NCI-H128 (cell line): Measurements from ENCODE around the gene URAD.

ENCODE experiments used
- DNase-seq: peaks from one replicate; lab custom pipeline; 2025; ENCODE audit not compliant: unreplicated experiment; lab: John Stamatoyannopoulos, UW

The URAD gene

DNA sequence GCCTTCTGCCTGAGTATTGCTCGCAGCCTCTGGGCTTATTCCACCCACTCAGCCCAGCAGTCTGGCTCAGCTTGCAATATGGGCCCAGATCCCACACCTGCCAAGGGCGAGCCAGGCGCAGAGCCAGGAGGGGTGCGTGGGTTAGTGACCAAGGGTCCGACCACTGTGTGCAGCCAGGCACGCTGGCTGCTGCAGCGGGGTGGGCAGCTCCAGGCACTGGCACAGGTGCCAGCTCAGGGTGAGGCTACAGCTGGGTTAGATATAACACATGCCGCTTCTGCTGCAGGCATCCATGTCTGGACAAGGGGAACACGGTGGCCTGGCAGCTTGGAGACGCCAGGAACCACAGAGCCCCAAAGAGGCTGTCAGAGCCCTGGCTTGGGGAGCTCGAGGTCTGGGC lies 12.6 kb upstream of the URAD start:
- no peak for DNase-seq

DNA sequence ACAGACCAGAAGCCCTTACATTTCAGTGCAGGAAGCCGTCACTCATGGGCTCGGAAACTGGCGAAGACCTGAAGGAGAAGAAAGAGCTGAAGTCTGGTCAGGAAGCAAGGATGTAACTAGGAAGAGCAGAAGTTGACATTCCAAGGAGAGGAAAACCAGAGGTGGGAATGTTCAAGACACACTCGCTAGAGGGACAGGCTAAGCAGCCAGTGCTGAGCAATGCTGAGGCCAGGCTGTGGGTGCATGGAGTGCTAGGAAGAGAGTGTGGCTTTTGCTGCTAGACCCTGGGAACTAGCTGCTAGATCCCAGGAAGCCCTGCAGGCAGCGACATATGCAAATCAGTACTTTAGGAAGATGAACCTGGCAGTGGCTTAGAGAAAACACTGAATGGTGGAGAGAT lies 12.1 kb upstream of the URAD start:
- no peak for DNase-seq

DNA sequence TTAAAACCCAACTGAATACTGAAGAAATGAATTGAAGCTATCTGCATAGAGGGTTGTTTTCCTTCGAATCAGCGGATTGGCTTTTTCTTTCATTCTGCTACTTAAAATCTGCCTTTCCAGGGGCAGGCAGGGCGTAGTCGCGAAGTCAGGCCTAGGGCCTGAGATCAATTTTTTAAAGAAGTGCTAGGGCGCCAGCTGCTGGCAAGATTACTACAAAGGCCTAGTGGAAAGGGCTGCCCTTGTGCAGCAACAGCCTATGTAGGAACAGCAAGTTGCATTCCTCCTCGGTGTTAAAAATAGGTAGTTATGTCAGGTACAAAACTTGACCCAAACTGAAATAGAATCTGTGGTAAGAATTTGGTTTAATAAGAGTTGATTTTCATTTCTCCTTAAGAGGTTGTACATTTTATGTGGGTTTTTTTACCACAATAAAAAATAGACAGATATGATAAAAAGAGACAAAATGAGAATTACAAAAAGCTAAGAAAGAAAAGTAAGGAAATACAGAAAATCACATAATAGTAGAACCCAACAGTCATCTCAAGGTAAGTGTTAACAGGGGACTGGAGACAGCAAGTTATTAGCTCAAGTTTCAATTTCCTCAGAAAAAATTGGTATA lies 9.5 kb upstream of the URAD start:
- DNase-seq, result no peak

DNA sequence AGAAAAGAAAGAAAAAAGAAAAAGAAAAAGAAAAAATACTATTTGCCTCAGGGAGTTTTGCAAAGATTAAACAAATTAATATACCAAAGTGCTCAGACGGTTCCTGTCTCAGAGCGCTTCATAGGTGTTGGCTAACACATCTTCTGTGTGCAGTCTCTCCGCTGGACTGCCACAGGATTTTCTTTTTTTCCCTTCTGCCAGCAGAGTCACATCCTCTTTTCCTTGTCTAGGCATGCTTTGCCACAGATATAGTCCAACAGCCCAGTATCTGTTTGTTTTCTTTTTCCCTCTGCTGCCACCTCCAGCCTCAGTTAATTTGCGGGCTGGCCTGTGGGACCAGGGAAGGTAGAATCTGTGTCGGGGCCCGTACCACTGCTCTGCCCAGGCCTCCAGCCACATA lies 3.4 kb upstream of the URAD start:
- DNase-seq, result no peak

DNA sequence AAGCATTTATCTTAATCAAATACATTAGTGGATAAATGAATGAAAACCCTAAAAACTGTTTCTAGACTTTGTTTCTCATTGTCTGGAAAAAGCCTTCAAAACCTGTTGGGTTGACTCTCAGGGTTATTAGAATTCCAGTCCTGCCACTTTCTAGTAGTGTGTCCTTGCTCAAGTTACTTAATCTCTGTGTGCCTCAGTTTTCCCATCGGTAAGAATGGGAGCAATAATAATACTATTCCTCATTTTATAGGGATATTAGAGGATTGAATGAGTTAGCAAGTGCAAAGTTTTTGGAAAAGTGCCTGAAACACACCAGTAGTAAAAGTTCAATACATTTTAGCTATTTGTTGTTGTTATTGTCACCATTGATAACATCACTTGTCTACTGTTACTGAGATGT lies 2.9 kb downstream of the URAD start:
- DNase-seq, result no peak

DNA sequence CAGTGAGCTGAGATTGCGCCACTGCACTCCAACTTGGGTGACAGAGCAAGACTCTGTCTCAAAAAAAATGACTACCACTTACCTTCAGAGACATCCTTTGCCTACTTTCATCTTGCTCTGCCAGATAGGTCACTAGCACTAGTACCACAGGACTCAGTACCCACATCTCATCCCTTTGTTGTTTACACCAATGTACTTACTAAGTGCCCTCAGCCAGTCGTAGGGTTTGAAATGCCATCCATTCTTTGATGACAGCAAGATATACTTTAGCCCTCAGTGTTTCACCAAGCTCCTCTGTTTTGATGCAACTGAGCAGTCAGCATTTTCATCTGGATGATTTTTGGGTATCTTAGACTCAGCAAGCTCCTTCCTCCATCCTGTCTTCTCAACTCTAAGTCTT lies 6.1 kb downstream of the URAD start:
- DNase-seq, result no peak

DNA sequence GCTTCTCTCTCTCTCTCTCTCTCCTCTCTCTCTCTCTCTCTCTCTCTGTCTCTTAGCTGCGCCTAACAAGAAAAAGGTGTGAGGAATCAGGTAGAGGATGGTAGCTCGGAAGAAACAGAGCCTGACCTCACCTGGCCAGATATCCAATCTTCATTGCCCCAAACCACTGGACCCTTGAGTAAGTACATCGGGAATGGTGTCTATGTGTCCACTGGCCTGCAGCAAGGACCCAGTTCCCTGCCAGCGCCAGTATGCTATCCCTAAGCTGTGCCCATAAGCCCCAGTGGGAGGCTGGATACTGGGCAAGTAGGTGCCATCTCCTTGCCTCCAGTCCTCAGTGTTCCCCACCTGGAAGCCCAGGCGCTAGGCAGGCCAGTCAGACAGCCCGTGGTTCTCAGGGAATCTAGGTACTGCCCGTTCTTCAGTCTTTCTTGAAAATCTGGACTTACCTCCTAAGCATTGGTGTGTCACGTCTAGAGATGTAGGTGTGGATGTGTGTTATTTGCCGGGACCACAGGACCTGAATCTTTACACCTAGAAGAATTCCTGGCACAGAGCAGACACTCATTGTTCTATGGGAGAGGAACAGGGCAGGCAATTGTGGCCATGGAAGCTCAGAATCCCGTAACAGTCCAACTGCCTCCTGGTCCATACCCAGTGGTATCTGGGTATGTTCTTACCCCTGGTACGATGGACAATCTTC lies 7.3 kb downstream of the URAD start:
- no peak for DNase-seq

DNA sequence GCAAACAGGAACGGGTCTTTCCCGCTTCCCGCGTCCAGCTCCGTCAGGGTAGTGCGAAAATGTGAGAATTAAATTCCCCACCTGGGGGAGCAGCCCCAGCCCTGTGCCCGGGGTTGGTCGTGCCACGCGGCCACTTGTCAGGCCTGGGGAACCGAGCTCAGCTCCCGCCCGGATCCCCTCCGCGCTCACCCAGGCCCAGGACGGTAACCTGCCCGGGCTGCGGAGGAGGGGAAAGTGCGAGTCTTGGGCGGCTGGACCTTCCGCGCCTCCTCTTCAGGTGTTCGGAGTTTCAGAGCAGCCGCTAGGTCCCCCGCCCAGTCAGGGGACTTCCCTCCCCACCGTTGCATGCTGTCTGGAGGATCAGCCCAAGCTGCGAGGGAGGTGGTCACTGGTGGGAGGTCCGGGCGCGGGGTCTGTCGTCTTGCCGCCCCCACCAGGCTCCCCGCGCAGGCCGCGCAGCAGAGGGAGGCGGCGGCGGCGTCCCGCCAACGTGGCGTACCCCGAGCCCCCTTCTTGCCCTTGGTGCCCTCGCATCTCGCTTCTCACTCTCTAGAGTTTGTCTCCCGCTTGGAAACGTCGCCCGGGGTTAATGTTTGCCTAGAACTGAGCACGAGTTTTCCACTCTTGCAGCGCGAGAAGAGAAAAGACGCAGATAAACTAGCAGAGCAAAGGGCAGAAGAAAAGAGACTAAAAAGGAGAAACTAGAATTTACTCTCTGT lies 8.1 kb downstream of the URAD start:
- no peak for DNase-seq

DNA sequence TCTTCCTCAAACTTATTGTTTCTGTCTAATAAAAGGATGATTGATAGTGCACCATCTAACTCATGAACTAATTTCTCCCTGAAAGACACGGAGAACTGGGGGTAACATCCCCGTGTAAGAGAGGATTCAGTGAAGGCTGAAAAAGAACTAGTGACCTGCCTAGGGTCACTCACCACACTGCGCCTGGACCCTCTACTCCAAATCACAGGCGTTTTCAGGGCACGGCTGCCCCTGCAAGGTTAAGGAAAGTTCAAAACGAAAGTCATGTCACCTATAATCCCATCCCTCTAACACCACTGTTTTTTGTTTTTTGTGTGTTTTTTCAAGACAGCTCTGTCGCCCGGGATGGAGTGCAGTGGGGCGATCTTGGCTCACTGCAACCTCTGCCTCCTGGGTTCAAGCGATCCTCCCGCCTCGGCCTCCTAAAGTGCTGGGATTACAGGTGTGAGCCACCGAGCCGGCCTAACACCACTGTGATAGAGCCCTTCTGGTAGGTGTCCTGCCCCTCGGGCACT lies 8.7 kb downstream of the URAD start:
- no peak for DNase-seq

DNA sequence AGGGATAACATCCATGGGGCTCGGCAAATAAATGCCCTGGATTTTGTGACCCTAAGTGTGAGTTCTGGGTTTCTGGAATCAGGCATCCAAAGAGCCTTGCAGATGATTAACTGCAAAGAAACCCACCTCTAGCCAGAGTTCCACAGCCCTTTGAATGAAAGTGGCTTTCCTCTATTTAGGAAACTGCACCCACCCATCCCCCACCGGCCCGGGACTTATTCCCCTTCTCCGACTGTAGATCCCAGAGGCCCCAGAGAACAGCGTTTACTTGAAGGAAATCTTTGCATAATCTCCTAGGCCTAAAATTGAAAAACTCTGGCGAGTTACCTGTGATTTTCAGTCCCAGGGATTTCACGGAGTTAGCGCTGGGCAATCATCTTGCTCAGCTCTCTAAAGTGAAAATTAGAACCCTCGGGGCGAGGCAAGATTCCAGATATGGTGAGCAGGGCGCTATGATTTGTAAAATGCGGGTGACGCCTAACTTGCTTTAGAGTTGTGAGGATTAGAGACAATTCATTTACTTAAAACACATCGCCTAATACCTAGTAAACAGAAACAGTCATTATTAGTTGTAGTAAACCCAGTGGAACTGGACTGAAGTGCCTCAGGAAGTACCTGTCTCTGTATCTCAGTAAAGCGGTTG lies 9.4 kb downstream of the URAD start:
- no peak for DNase-seq

DNA sequence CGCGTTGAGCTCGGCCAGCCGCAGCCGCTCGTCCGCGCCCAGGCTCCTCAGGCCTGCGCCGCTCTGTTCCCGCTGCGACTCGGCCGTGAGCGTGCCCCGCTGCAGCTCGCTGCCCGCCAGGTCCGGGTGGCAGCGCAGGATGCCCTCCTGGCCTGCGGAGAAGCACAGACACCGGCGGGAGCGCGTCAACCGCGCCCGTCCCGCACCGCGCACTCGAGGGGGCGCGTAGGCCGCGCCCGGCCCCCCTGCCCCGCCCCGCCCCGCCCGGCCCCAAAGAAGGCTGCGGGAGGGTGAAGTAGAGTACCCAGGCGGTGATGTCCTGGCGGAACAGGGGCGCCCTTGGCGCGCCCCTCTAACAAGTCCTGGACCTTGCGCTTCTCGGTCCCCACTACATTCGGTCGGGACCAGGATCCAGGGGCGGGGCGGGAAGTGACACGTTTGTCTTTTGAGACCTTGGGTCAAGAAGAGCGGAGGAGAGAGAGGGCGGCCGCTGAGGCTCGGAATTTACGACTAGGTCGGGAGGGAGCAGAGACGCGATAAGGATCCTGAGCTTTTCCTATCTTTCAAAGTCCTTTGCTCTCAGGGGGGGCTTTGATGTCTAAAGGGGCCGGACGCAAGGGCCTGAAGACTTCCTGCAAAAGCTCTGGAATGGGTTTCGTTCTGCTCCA lies 10.1 kb downstream of the URAD start:
- no peak for DNase-seq

DNA sequence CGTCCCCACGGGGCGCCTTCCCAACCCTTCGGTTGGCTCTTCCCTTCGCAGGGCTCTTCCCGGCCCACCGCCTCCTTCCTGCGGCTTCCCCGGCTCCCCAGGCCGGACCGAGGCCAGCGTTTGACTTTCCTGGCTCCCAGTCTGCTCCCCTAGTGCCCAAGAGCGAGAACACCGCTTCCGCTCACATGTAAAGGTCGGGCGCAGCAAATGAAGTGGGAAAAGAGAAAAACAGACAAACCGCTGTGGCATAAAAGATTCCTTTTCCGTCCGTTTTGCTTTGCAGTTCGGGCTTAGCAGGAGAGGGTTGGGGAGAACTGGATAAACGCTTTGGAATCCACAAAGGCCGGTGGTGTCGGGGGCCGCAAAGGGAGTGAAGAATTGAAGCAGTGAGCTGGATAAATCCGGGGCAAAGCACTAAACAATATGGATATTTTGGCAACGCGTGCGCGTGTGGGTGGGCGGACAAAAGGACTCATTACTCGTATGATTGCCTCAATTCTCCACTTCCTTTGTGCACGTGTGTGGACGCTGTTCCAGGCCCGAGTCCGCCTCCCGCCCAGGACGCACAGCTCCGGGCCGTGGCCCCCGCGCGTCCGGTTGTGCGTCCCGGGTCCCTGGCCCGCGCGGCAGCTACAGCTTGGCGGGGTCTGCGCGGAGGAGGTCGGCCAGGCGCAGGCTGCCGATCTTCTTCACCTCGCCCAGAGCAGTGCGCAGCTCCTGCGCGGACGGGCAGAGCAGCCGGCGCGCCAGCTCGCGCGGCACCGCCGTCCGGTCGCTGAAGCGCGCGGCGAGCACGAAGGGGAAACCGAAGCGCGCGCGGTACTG lies 10.8 kb downstream of the URAD start:
- DNase-seq, result no peak

DNA sequence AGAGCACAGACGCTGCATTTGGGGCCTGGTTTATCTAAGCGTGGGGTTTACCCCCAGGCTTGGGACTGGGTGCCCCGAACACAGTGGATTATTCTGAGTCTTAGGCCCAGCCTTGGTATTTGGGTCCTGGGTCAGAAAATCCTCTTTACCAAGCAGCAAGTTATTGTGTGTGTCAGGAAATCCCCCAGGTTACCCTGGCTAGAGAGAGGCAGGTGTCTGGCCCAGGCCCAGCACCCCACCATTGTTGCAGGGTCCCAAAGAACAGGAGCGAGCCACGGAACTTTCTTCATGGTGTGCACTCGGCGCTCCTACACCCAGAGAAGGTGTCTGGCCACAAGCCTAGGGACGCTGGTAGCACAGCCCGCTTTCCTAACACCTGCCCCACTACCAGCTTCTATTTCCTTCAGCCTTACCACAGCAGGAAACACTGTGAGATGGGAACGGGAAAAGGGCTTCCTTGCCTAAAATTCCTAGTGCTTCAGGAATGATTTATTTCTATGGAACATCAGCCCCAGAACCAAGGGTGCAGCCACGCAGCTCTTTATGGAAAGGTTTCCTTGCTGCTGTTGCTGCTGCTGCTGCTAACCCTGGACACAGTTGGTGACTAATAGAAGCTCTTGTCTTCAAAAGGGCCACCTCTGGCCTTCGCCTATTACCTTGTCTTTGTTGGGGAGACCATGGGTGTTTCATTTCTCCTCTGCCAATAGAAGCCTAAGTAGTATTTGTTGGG lies 12.0 kb downstream of the URAD start:
- DNase-seq, result no peak

DNA sequence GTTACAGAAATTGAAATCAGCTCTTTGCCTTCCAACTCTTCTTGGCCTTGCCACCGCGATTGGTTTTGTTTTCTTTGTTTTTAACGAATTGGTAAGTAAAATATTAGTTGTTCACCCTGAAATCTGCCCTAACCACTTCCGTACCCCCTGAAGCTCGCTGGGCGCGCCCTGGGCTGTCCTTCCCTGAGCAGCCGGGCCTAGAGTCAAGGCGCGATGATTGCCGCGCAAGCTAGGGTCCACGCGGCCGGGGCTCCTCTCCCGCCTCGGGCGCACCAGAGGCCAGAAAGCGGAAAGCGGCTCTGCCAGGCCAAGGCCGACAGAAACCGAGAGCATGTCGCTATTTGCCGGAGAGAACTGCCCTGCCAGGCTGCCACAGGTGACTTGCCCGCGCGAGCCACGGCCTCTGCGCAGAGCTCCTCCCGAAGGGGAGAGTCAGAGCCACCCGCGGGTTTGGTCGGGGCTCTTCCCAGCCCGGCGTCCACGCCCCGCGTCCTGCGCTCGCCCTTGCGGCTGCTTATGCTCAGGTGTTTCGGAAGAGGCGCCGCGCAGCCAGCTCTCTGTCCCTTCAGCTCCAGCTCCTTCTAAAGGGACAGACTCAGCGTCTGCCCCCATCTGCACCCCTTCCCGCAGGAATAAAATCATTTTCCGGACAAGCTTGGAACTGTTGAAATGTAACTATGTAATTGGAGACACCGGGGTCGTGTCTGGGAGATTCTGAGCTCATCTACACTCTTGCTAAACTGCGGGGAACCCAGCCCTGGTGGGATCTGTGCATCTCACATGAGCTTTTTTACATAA lies 12.7 kb downstream of the URAD start:
- DNase-seq, result no peak

DNA sequence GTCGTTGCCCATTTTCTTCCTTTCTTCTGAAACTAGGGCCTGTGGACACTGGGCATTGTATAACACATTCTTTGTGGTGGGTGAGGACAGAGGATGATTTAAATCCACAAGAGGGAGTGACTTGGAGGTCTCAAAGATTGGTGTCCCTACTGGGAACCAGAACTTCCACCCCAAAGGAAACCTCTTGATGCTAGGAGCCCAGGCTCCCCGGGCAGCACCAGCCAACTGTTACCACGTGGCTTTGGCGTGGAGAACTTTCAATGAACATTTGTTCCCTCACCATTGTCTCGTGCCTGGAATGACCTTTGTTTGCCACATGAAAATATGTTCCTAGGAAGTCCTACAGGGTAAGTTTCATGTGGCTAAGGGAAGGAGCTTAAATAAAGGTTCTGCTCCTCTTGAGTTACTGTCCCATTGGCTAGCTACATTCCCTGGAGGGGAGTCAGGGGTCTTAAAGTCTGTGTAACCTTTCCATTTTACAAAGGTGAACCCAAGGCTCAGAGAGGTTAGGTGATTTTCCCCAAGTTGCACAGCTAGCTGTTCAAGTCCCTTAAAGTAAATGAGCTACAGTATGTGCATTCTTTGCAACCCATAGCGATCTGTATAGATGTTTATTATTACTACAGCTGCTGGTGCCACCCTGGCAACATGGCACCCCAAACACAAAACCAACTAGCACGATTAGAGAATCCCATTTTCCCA lies 14.4 kb downstream of the URAD start:
- no peak for DNase-seq

DNA sequence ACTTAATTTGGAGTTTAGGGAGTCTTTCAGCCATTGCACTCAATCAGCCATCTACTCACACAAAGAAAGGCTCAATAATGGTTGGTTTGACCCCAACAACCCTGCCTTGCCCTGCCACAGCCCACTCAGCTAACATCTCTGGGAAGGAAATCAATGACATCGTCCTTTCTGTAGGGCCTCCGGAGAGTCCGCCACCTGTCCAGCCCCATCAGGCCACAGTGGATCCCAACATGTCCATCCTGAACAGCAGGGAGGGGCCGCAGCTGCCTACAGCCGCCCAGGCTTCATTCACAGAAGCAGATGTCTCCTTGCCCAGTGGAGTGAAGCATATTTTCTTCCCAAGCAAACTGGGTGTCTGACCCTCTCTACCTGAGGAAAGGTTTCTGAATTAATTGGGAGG lies 15.2 kb downstream of the URAD start:
- no peak for DNase-seq

DNA sequence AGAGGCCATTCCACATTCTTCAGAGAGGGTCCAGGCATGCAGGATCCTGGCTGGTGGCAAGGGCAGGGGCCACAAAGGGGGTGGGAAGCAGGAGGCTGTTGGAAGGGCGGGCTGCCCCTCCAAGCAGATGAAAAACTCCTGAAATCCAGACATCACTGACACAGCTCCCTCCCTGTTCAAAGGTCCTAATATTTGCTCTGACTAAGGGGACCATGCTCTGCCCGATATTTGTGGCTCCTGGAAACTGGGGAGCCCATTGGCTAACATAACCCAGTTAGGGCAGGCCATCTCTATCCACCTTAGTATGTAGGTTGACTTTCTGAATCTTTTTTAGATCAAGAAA lies 16.0 kb downstream of the URAD start:
- DNase-seq, result no peak

DNA sequence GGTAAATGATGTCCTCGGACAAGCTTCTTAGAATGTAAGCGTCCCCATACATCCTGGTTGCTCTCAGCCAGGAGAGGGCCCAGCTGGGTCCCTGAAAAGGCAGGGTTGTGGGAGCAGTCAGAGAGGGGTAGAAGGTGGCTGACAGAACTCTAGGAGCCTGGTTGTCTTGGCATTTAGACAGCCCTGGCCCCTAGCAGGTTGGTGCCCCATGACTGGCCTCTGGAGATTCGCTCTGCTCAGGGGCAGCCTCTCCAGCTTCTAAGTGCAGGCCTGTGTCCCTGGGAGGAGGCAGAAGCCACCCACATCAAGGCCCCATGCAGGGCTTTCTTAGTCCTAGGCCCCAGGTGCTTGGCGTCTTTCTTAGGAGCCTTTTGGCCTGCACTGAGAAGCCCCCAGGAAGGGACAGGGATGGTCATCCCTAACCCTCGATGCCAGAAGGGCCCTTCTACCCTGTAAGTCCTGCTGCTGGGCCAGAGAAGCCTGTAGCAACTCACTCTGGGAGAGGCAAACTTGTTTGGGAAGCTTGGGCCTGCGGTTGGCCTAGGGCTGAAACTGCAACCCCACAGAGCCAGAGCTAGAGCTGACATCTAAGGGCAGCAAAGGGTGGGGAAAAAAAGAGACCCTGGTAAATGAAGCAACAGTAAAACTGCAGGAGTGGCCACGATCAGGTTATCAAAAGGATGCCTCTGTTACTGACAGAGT lies 16.6 kb downstream of the URAD start:
- DNase-seq, result no peak
